Colonic mucosa (tissue), 4 donors: ENCODE measurements around the gene DUSP9. TPM values are rescaled to one million over a fixed set of nuclear protein-coding genes. Genes with fewer than 3 reads are reported as not detected.

Source experiments
- DNase-seq: peaks from one replicate; pipeline ENCODE4 v3.0.0-alpha.2; 2020
- H3K27ac ChIP-seq: fragments of 200-600 bp; one replicate; pipeline ENCODE4 v1.8.0; 2021
- H3K27me3 ChIP-seq: fragments of 200-600 bp; one replicate; pipeline ENCODE4 v1.8.0; 2021
- H3K36me3 ChIP-seq: fragments of 200-600 bp; one replicate; pipeline ENCODE4 v1.8.0; 2021
- H3K4me1 ChIP-seq: fragments of 200-600 bp; one replicate; pipeline ENCODE4 v1.8.0; 2021; ENCODE audit warnings: mild to moderate bottlenecking
- H3K4me3 ChIP-seq: fragments of 200-600 bp; one replicate; pipeline ENCODE4 v1.8.0; 2021
- H3K9ac ChIP-seq, 2 donors: one replicate each; pipeline ENCODE4 v1.7.0; 2013; ENCODE audit warnings: control low read depth in 2 of 2, low read depth in 2 of 2, low read length in 2 of 2
- H3K9me3 ChIP-seq: fragments of 200-600 bp; one replicate; pipeline ENCODE4 v1.8.0; 2021
- CTCF ChIP-seq: fragments of 200-600 bp; IDR thresholded peaks from one replicate; pipeline ENCODE4 v1.8.0; 2022; ENCODE audit warnings: antibody characterized with exemption, mild to moderate bottlenecking
- intact Hi-C: fragments of 100-400 bp; cut with DNase I; formaldehyde crosslinking; loops from one replicate; pipeline ENCODE4 v1.14.1; 2022
- total RNA-seq, 2 donors: library from RNA; stranded (reverse); fragmentation: NEBNext Ultra II Directional in 1 of 2; extraction: Animal tissue kit (Norgen Biotek cat#: 25700) in 1 of 2; gene quantifications; one replicate each; pipeline ENCODE4 v1.2.1, GENCODE V29; 2021
- donor health status: healthy.
- donor health status: DM: no; HTN: no; CAD: no.
- donor health status: DM: no; HTN: no; CAD: no.

Gene DUSP9
- total RNA-seq, 2 donors from 2014 or later = 0.49 TPM; not detected in 1

DNA sequence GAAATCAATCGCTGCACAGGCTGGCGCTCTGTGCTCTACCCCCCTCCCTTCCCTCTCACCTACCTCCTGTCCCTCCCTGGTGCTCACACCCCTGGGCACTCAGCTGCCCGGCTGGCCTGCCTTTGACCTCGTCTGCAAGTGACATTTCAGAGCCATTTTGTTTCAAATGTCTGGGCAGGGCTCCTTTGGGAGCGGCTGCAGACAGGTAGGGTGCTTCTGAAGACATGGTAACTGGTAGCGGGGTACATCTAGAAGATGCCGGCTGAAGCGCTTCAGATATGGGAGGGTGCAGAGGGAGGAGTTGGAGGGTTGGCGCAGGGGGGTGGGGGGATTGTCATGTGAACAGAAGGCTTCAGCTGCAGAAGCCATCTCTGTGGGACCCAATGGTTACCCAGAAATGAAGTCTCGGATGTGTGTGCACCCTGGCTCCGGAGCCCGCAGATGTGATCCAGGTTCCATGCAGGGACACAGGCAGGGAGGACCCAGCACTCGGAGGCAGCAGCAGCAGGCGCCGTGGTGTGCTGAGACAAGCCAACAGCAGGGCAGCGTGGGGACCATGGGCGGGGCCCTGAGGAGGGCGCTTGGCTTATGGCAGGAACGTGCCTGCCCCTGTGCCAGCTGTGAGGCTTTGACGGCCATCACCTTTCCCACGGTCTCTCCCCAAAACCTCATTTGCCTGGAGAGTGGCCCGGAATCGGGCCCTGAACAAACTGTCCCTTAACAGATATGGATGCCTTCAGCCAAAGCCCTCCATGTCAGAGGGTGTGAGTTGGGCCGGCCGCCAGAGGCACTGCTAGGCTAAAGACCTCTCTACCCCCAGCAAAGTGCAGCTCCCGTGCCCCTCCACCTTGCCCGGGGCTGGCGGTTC lies 7.6 kb upstream of the DUSP9 start:
- Histone ChIP-seq H3K27ac (no peak overlapping the region), H3K36me3 (no peaks in the 10 kb centered on the region), H3K4me3 (no peak overlapping the region), H3K4me1 (no peaks in the 10 kb centered on the region), H3K9ac (no peak overlapping the region), H3K9me3 (no peaks in the 10 kb centered on the region), H3K27me3 (peaks cover 20% of the 10 kb centered on the region)
- no peak for TF ChIP-seq CTCF
- DNase-seq = no peak
- intact Hi-C loops = no loop called here

GRCh38 chrX:153640045-153640686 lies 6.8 kb upstream of the DUSP9 start:
- no peak for TF ChIP-seq CTCF
- DNase-seq = no peak
- H3K4me3 ChIP-seq = no peak overlapping the region
- no peaks in the 10 kb centered on the region for H3K9me3 ChIP-seq
- H3K36me3 ChIP-seq = no peaks in the 10 kb centered on the region
- intact Hi-C loops = no loop called here
- peaks cover 28% of the 10 kb centered on the region for H3K27me3 ChIP-seq
- no peaks in the 10 kb centered on the region for H3K4me1 ChIP-seq
- no peak overlapping the region for H3K9ac ChIP-seq
- no peak overlapping the region for H3K27ac ChIP-seq

DNA sequence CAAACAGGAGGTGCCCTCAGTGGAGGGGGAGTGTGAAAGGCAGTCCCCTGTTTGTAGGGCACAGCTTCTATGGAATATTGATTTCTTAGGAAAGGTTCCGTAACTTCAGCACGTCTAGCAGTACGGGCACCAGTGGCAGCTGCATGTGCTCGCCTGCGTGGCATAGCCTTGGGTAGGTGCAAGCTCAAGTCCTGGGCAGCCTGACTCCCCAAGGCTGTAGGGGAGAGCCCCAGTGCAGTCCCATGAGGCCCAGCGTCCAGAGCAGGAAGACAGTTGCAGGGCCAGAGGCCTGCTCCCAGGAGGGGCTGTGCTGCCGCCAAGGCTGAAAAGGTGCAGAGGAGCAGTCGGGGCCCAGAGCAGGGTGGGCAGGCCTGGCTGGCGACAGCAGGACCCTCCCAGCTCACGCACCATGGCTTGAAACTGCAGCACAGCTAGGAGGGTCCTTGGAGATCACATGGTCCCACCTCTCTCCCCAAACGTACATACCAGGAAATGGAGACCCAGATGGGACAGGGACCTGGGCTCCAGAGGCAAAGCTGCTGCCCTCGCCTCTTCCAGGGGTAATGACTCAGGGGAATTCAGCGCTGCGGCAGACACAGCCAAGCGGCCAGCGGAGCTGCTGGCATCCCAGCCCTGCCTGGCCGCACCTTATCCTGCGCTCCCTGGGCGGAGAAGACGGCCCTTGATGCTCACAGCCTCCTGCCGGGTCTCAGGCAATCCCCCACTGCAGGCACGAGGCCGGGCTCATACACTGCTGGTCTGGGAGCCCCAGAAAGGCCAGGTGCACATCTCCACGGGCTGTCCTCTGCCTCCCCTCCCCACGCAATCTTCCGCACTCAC lies 6.0 kb upstream of the DUSP9 start:
- intact Hi-C loops = no loop called here
- H3K9ac ChIP-seq = no peak overlapping the region
- H3K9me3 ChIP-seq = no peaks in the 10 kb centered on the region
- no peak overlapping the region for H3K27ac ChIP-seq
- H3K4me1 ChIP-seq = no peaks in the 10 kb centered on the region
- H3K27me3 ChIP-seq = peaks cover 35% of the 10 kb centered on the region
- no peak overlapping the region for H3K4me3 ChIP-seq
- DNase-seq = no peak
- H3K36me3 ChIP-seq = no peaks in the 10 kb centered on the region
- TF ChIP-seq CTCF = no peak

DNA sequence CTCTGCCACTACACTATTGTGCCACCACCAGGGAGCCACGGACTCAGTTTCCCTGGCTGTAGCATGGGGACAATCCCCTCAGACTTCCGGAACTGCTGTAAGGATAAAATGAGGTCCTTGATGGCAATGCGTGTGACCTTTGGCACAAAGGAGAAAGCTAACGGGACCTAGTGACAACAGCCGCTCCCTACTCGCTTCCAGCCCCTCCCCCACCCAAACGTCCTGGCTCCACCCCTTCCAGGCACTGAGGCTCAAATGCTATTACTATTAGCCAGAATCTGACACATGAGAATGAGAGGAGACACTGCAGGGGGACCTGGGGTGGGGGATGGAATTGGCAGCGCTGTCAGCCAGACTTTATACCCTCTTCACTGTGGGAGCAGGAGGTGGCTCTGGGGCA lies 5.4 kb upstream of the DUSP9 start:
- no peaks in the 10 kb centered on the region for H3K4me1 ChIP-seq
- TF ChIP-seq CTCF = no peak
- no peaks in the 10 kb centered on the region for H3K36me3 ChIP-seq
- DNase-seq = no peak
- peaks cover 39% of the 10 kb centered on the region for H3K27me3 ChIP-seq
- H3K27ac ChIP-seq = no peak overlapping the region
- no peak overlapping the region for H3K4me3 ChIP-seq
- intact Hi-C loops = no loop called here
- H3K9ac ChIP-seq = no peak overlapping the region
- H3K9me3 ChIP-seq = no peaks in the 10 kb centered on the region

DNA sequence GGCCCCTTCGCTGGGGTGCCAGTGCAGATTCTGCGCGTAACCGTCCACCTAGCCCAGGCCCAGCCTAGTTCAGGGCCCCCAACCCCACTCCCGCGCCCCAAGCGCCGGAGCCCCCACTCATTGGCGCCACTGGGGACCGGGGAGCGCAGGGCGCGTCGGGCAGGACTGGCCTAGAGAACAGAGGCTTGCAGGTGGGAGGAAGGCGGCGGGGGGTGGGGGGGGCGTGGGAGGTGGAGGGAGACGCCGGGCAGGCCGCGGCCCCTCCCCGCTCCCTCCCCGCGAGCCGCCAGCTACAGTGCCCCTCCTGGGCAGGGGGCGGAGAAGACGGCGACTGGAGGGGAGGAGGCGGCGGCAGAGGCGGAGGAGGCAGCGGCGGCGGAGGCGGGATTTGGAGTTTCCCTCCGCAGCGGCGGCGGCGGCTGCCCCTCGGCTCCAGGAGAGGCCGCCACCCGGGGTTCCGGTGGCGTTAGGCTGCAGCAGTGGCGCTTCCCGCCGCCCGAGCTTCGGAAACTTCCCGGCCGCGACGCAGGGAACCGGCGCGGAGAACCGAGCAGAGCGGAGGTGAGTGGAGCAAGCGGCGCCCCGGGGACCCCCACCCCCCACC lies 4.8 kb upstream of the DUSP9 start:
- Histone ChIP-seq H3K4me1 (no peaks in the 10 kb centered on the region), H3K36me3 (no peaks in the 10 kb centered on the region), H3K9ac (no peak overlapping the region), H3K9me3 (no peaks in the 10 kb centered on the region), H3K27ac (no peak overlapping the region), H3K4me3 (no peak overlapping the region), H3K27me3 (peaks cover 44% of the 10 kb centered on the region)
- no peak for TF ChIP-seq CTCF
- intact Hi-C loops = no loop called here
- no peak for DNase-seq
